ENCODE data around the gene ZSCAN1.

- TF ChIP-seq CTCF (IDR thresholded peaks at IDR 0.05) (no peak), POLR2AphosphoS5 (IDR thresholded peaks at IDR 0.05) (no peak)
These were observed 24.5 kb upstream of the ZSCAN1 start for GRCh38 chr19:58009301-58009665.
